Neural cell (in vitro differentiated cells): ENCODE results near the gene OVCH1.

Source experiments
- EP300 ChIP-seq: fragments of 450-650 bp; conservative IDR thresholded peaks from 2 replicates; pipeline ENCODE4 v1.6.1; 2014; ENCODE audit warnings: antibody characterized with exemption, mild to moderate bottlenecking, moderate library complexity; ENCODE audit not compliant: poor library complexity, severe bottlenecking
- EZH2 ChIP-seq: fragments of 200-600, 300-800 bp; shearing (Covaris generic), sonication (generic); IDR thresholded peaks from 2 replicates; pipeline ENCODE4 v1.6.1; 2014; ENCODE audit warnings: antibody characterized with exemption, low read length, borderline replicate concordance, mild to moderate bottlenecking; ENCODE audit not compliant: insufficient read depth, poor library complexity, severe bottlenecking
- POLR2AphosphoS5 ChIP-seq: IDR thresholded peaks from 2 replicates; pipeline ENCODE4 v1.6.1; 2012
- RAD21 ChIP-seq: fragments of 450-650 bp; conservative IDR thresholded peaks from 2 replicates; pipeline ENCODE4 v1.6.1; 2014; ENCODE audit warnings: antibody characterized with exemption, mild to moderate bottlenecking, moderate library complexity
- REST ChIP-seq: IDR thresholded peaks from 2 replicates; pipeline ENCODE4 v1.6.1; 2012; ENCODE audit warnings: borderline replicate concordance
- SMC3 ChIP-seq: fragments of 450-650 bp; conservative IDR thresholded peaks from 2 replicates; pipeline ENCODE4 v1.6.1; 2014; ENCODE audit warnings: antibody characterized with exemption, mild to moderate bottlenecking, moderate library complexity; ENCODE audit not compliant: poor library complexity
- TAF1 ChIP-seq: IDR thresholded peaks from 2 replicates; pipeline ENCODE4 v1.6.1; 2012; ENCODE audit warnings: low read depth
- TF ChIP-seq, protein P1 (sequence below): fragments of 450-650 bp; IDR thresholded peaks from 2 replicates; pipeline ENCODE4 v1.5.1; 2014; ENCODE audit warnings: antibody characterized with exemption, mild to moderate bottlenecking, moderate library complexity; ENCODE audit not compliant: poor library complexity, severe bottlenecking

GRCh38 chr12:29486972-29487371 is 10.5 kb downstream of the OVCH1 start:
- no peak for TF ChIP-seq RAD21
- TF ChIP-seq REST = no peak
- TF ChIP-seq EZH2 = no peak
- TF ChIP-seq, protein P1, sequence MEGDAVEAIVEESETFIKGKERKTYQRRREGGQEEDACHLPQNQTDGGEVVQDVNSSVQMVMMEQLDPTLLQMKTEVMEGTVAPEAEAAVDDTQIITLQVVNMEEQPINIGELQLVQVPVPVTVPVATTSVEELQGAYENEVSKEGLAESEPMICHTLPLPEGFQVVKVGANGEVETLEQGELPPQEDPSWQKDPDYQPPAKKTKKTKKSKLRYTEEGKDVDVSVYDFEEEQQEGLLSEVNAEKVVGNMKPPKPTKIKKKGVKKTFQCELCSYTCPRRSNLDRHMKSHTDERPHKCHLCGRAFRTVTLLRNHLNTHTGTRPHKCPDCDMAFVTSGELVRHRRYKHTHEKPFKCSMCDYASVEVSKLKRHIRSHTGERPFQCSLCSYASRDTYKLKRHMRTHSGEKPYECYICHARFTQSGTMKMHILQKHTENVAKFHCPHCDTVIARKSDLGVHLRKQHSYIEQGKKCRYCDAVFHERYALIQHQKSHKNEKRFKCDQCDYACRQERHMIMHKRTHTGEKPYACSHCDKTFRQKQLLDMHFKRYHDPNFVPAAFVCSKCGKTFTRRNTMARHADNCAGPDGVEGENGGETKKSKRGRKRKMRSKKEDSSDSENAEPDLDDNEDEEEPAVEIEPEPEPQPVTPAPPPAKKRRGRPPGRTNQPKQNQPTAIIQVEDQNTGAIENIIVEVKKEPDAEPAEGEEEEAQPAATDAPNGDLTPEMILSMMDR = no peak
- no peak for TF ChIP-seq EP300
- TF ChIP-seq SMC3 = no peak
- no peak for TF ChIP-seq POLR2AphosphoS5
- TF ChIP-seq TAF1 = no peak
